Uterus (tissue), 2 donors: ENCODE measurements around the gene P2RY12.

Experiments
- CTCF ChIP-seq, 4 experiments: fragments of 200-600 bp in 2 of 4; fragments of 450-650 bp in 2 of 4; sonication (generic) in 2 of 4; IDR thresholded peaks; one replicate each; pipeline ENCODE4 v1.5.1; 2016 to 2019; ENCODE audit warnings: antibody characterized with exemption in 4 of 4, mild to moderate bottlenecking in 2 of 4, moderate library complexity in 1 of 4
- POLR2A ChIP-seq, 2 donors: fragments of 450-650 bp; IDR thresholded peaks; one replicate each; pipeline ENCODE4 v1.6.1; 2016; ENCODE audit warnings: antibody characterized with exemption in 2 of 2, mild to moderate bottlenecking in 1 of 2, moderate library complexity in 1 of 2

- no peak for TF ChIP-seq POLR2A (IDR thresholded peaks at IDR 0.05)
- no peak for TF ChIP-seq CTCF (IDR thresholded peaks at IDR 0.05)
These were observed 63.0 kb downstream of the P2RY12 start for GRCh38 chr3:151321526-151321925.
